NCI-H128 (cell line): Measurements from ENCODE around the gene ACOT6.
"Not testable (repeated sequence)": the region's sequence is repeated elsewhere in the genome, so short reads cannot be mapped to it uniquely, and the experiment has no call there.

Experiments used
- DNase-seq: peaks from one replicate; lab custom pipeline; 2025; ENCODE audit not compliant: unreplicated experiment; lab: John Stamatoyannopoulos, UW

ACOT6 gene

GRCh38 chr14:73644531-73645247 is 32.4 kb downstream of the ACOT6 start, which contains the start of gene DNAL1:
TSS of gene DNAL1 (plus strand) at chr14:73644986. CDS start at chr14:73645040, 54 bp downstream.
- peak; percentile 82 for DNase-seq

- DNase-seq = no peak
Measured at GRCh38 chr14:73645248-73645610, 32.9 kb downstream of the ACOT6 start.

- DNase-seq = no peak
Measured at GRCh38 chr14:73651005-73651404, 38.7 kb downstream of the ACOT6 start.

GRCh38 chr14:73655851-73656250 is 43.5 kb downstream of the ACOT6 start:
- DNase-seq = no peak

DNA sequence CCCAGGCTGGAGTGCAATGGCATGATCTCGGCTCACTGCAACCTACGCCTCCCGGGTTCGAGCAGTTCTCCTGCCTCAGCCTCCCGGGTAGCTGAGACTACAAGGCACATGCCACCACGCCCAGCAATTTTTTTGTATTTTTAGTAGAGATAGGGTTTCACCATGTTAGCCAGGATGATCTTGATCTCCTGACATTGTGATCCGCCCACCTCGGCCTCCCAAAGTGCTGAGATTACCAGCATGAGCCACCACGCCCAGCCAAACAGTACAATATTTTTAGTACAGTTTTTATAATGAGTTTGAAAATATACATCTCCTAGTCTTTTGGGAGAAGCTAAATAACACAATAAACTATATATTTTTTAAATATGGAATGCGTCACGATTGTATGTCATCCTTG is 46.9 kb downstream of the ACOT6 start:
- not testable (repeated sequence) for DNase-seq

GRCh38 chr14:73660511-73660910 is 48.2 kb downstream of the ACOT6 start:
- no peak for DNase-seq

GRCh38 chr14:73661872-73662271 is 49.6 kb downstream of the ACOT6 start:
- DNase-seq = no peak

DNA sequence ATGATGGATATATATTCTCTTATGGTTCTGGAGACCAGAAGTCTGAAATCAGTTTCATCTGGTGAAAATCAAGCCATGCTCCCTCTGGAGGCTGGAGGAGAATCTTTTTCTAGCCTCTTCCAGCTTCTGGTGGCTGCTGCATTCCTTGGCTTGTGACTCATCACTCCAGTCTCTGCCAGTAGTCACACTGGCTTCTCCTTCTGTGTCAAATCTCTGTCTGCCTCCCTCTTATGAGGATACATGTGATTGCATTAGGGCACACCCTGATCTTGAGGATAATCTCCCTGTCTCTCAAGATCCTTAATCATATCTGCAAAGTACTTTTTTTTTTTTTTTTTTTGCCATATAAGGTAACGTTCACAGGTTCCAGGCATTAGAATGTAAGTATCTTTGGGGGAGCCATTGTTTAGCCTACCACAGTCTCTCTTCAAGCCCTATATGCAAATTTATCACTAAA is 50.2 kb downstream of the ACOT6 start:
- DNase-seq = no peak

DNA sequence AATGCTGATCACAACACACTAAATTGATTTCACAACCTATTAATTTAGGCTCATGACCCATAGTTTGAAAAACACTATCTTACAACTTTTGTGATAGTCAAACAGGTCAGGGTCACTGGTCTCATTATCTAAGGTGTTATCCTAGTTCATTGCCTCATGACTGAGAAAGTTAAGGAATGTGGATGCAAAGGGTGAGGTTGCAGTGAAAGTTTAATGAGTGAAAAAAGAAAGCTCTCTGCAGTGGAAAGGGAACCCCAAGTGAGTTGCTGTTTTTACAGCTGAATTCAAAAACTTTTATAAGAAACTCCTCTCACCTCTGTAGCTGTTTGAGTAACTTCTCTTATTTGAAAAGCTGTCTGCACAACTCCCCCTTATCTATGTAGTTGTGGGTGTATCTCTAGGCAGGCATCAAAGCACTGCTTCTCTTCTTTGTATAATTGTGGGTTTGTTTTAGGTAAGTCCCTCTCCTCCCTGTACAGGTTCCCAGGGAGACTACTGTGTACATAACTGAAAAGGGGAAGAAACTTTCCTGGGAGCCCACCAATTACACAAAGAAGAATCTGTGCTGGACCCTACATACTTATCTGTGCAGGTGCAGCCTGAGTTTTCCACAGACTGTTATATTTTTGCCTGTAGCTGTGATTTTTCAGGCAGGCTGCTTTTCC is 51.4 kb downstream of the ACOT6 start:
- DNase-seq = no peak

- no peak for DNase-seq
Measured at GRCh38 chr14:73665130-73665529, 52.8 kb downstream of the ACOT6 start.

DNA sequence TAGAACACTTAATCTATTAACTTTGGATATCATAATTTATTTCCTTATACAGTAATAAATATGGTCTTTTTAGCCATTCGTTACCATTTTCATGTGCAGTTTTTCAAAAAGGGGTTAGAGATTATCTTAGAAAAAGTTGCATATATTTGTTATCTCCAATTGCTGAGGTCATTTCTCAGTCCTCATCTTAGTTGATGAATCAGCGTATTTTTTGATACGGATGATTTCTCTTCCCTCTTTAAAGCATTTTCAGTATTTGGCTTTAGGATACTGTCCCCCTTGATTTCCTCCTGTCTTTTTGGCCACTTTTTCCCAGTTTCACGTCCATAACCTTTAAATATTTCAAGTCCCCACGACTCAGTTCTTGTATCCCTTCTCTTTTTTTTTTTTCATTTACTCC is 54.3 kb downstream of the ACOT6 start:
- no peak for DNase-seq

DNA sequence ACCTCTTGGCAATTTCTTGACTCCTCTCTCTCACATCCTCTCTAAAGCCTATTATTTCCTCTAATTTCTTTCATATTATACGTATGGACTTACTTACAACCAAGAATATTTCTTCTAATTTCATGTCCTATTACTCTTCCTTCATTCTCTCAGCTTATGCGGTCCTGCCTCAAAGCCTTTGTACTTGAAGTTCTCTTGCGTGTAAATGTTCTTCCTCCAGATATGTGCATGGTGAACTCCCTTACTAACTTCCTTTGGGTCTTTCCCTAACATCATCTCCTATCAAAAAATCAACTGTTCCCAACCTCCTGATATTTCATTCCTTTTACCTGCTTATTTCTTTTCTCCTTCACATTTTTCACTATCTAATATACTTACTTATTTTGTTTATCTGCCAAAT is 55.5 kb downstream of the ACOT6 start:
- DNase-seq = no peak
